NCI-H128 (cell line): Measurements from ENCODE around the gene CBX6.

Source experiments
- DNase-seq: peaks from one replicate; lab custom pipeline; 2025; ENCODE audit not compliant: unreplicated experiment; lab: John Stamatoyannopoulos, UW

CBX6 gene

GRCh38 chr22:38823076-38823475 is 48.9 kb downstream of the CBX6 start:
- DNase-seq, result no peak

GRCh38 chr22:38820020-38820419 is 52.0 kb downstream of the CBX6 start:
- DNase-seq, result no peak

GRCh38 chr22:38819387-38819940 is 52.6 kb downstream of the CBX6 start:
- DNase-seq, result no peak

GRCh38 chr22:38817196-38817595 is 54.8 kb downstream of the CBX6 start:
- DNase-seq, result no peak

GRCh38 chr22:38815842-38816241 is 56.2 kb downstream of the CBX6 start:
- no peak for DNase-seq
